Skeletal muscle tissue (tissue), 4 donors: ENCODE data around the gene ARHGAP6. TPM values are rescaled to one million over a fixed set of nuclear protein-coding genes. Genes with fewer than 3 reads are reported as not detected.

ENCODE experiments used
- H3K27ac ChIP-seq: one replicate; pipeline ENCODE4 v1.7.0; 2013; ENCODE audit warnings: mild to moderate bottlenecking, low read depth, low read length, inconsistent platforms
- H3K27me3 ChIP-seq, 3 donors: one replicate each; pipeline ENCODE4 v1.7.0; 2013; ENCODE audit warnings: low read length in 3 of 3; ENCODE audit not compliant: control insufficient read depth in 3 of 3, insufficient read depth in 3 of 3
- H3K36me3 ChIP-seq, 3 donors: one replicate each; pipeline ENCODE4 v1.7.0; 2013; ENCODE audit warnings: low read length in 3 of 3; ENCODE audit not compliant: control insufficient read depth in 3 of 3, insufficient read depth in 3 of 3
- H3K4me1 ChIP-seq, 3 donors: one replicate each; pipeline ENCODE4 v1.7.0; 2013; ENCODE audit warnings: low read length in 3 of 3, mild to moderate bottlenecking in 3 of 3; ENCODE audit not compliant: control insufficient read depth in 3 of 3, insufficient read depth in 3 of 3
- H3K4me3 ChIP-seq, 3 donors: one replicate each; pipeline ENCODE4 v1.7.0; 2013; ENCODE audit warnings: low read length in 3 of 3
- H3K9ac ChIP-seq, 3 donors: one replicate each; pipeline ENCODE4 v1.7.0; 2013; ENCODE audit warnings: low read length in 3 of 3, mild to moderate bottlenecking in 3 of 3, moderate library complexity in 2 of 3, low read depth in 1 of 3
- H3K9me3 ChIP-seq, 3 donors: one replicate each; pipeline ENCODE4 v1.7.0; 2013; ENCODE audit warnings: low read length in 3 of 3; ENCODE audit not compliant: control insufficient read depth in 3 of 3
- total RNA-seq: library from RNA; depleted of rRNA; stranded (reverse); fragments of >200 nt; gene quantifications from one replicate; pipeline ENCODE4 v1.2.3, GENCODE V29; 2014
- donor health status: Osteomylitis.

ARHGAP6 gene
- total RNA-seq, 1 donor from 2014 or later, result 8.4 TPM

GRCh38 chrX:11424903-11425674 is 240.6 kb downstream of the ARHGAP6 start:
- no peaks in the 10 kb centered on the region for H3K27me3 ChIP-seq
- H3K4me3 ChIP-seq, result no peak overlapping the region
- H3K27ac ChIP-seq, result no peak overlapping the region
- no peaks in the 10 kb centered on the region for H3K36me3 ChIP-seq
- no peaks in the 10 kb centered on the region for H3K9me3 ChIP-seq
- peaks cover 0 to 5% (median 0%) of the 10 kb centered on the region in 3 donors for H3K4me1 ChIP-seq
- no peak overlapping the region for H3K9ac ChIP-seq

GRCh38 chrX:11423949-11424348 is 241.8 kb downstream of the ARHGAP6 start:
- no peaks in the 10 kb centered on the region for H3K27me3 ChIP-seq
- H3K36me3 ChIP-seq, result no peaks in the 10 kb centered on the region
- peaks cover 0 to 5% (median 0%) of the 10 kb centered on the region in 3 donors for H3K4me1 ChIP-seq
- no peak overlapping the region for H3K4me3 ChIP-seq
- H3K9me3 ChIP-seq, result no peaks in the 10 kb centered on the region
- H3K27ac ChIP-seq, result no peak overlapping the region
- H3K9ac ChIP-seq, result no peak overlapping the region

- no peaks in the 10 kb centered on the region for H3K9me3 ChIP-seq
- no peak overlapping the region for H3K9ac ChIP-seq
- no peaks in the 10 kb centered on the region for H3K27me3 ChIP-seq
- no peak overlapping the region for H3K27ac ChIP-seq
- no peak overlapping the region for H3K4me3 ChIP-seq
- peaks cover 0 to 2% (median 0%) of the 10 kb centered on the region in 3 donors for H3K4me1 ChIP-seq
- no peaks in the 10 kb centered on the region for H3K36me3 ChIP-seq
These were observed 242.3 kb downstream of the ARHGAP6 start for GRCh38 chrX:11423362-11423818.

- Histone ChIP-seq H3K4me3 (no peak overlapping the region), H3K36me3 (no peaks in the 10 kb centered on the region), H3K4me1 (peaks cover 0 to 2% (median 0%) of the 10 kb centered on the region in 3 donors), H3K27ac (no peak overlapping the region), H3K9ac (no peak overlapping the region), H3K9me3 (no peaks in the 10 kb centered on the region), H3K27me3 (no peaks in the 10 kb centered on the region)
These were observed 243.2 kb downstream of the ARHGAP6 start for GRCh38 chrX:11422525-11422857.

- H3K27me3 ChIP-seq, result no peaks in the 10 kb centered on the region
- H3K4me3 ChIP-seq, result no peak overlapping the region
- no peak overlapping the region for H3K9ac ChIP-seq
- no peaks in the 10 kb centered on the region for H3K36me3 ChIP-seq
- no peaks in the 10 kb centered on the region for H3K9me3 ChIP-seq
- peaks cover 0 to 2% (median 0%) of the 10 kb centered on the region in 3 donors for H3K4me1 ChIP-seq
- H3K27ac ChIP-seq, result no peak overlapping the region
These were observed 243.8 kb downstream of the ARHGAP6 start for GRCh38 chrX:11421805-11422524.

GRCh38 chrX:11420851-11421250 is 244.9 kb downstream of the ARHGAP6 start:
- Histone ChIP-seq H3K27me3 (no peaks in the 10 kb centered on the region), H3K4me1 (peaks cover 0 to 2% (median 0%) of the 10 kb centered on the region in 3 donors), H3K9ac (no peak overlapping the region), H3K9me3 (no peaks in the 10 kb centered on the region), H3K27ac (no peak overlapping the region), H3K36me3 (no peaks in the 10 kb centered on the region), H3K4me3 (no peak overlapping the region)

- Histone ChIP-seq H3K27me3 (no peaks in the 10 kb centered on the region), H3K4me1 (peaks cover 0 to 2% (median 0%) of the 10 kb centered on the region in 3 donors), H3K9ac (no peak overlapping the region), H3K9me3 (no peaks in the 10 kb centered on the region), H3K36me3 (no peaks in the 10 kb centered on the region), H3K4me3 (no peak overlapping the region), H3K27ac (no peak overlapping the region)
These were observed 246.6 kb downstream of the ARHGAP6 start for GRCh38 chrX:11419102-11419501.

- no peaks in the 10 kb centered on the region for H3K9me3 ChIP-seq
- H3K4me3 ChIP-seq, result no peak overlapping the region
- no peak overlapping the region for H3K27ac ChIP-seq
- peaks cover 0 to 3% (median 0%) of the 10 kb centered on the region in 3 donors for H3K4me1 ChIP-seq
- H3K36me3 ChIP-seq, result no peaks in the 10 kb centered on the region
- no peak overlapping the region for H3K9ac ChIP-seq
- no peaks in the 10 kb centered on the region for H3K27me3 ChIP-seq
These were observed 249.1 kb downstream of the ARHGAP6 start for GRCh38 chrX:11416600-11416999.

GRCh38 chrX:11414091-11414490 is 251.6 kb downstream of the ARHGAP6 start:
- Histone ChIP-seq H3K9ac (no peak overlapping the region), H3K27ac (no peak overlapping the region), H3K27me3 (no peaks in the 10 kb centered on the region), H3K4me1 (peaks cover 0 to 3% (median 0%) of the 10 kb centered on the region in 3 donors), H3K9me3 (no peaks in the 10 kb centered on the region), H3K4me3 (no peak overlapping the region), H3K36me3 (no peaks in the 10 kb centered on the region)
